IMR-90 (cell line): Measurements from ENCODE around the gene LAP3. TPM values are rescaled to one million over a fixed set of nuclear protein-coding genes. Genes with fewer than 3 reads are reported as not detected.

Source experiments
- ATAC-seq: fragments of 200-7000 bp; cut with Tn5 transposase; 2 replicates; pipeline ENCODE4 v1.9.1; 2020; ENCODE audit warnings: low read depth, mild to moderate bottlenecking, moderate library complexity
- BruUV-seq: library from RNA; stranded (reverse); fragments of 400-500 nt; replicated peaks from 2 replicates; lab custom pipeline; 2021; lab: Mats Ljungman, UMichigan
- CTCF ChIA-PET: fragments of 300-600 bp; formaldehyde crosslinking; extraction: SDS; loops from one replicate; lab custom pipeline; 2021; ENCODE audit warnings: antibody characterized with exemption; lab: Yijun Ruan, JAX
- POLR2A ChIA-PET: fragments of 300-600 bp; sonication (Branson Sonifier 250); formaldehyde crosslinking; loops from one replicate; lab custom pipeline; 2022; ENCODE audit warnings: antibody characterized with exemption; ENCODE audit not compliant: unreplicated experiment; lab: Charles Lee
- DNase-seq: peaks from one replicate; pipeline ENCODE4 v3.0.0; 2013
- H2AFZ ChIP-seq: replicated peaks from 2 replicates; pipeline ENCODE3; 2013; ENCODE audit warnings: low read length, mild to moderate bottlenecking; ENCODE audit not compliant: poor library complexity
- H2AK5ac ChIP-seq: 2 replicates; pipeline ENCODE4 v1.6.1; 2013; ENCODE audit warnings: low read depth, low read length, inconsistent platforms
- H2AK9ac ChIP-seq: replicated peaks from 2 replicates; pipeline ENCODE3; 2013; ENCODE audit warnings: mild to moderate bottlenecking, low read depth, low read length, moderate library complexity; ENCODE audit not compliant: poor library complexity
- H2BK120ac ChIP-seq: 2 replicates; pipeline ENCODE4 v1.6.1; 2013; ENCODE audit warnings: low read depth, low read length, inconsistent platforms
- H2BK15ac ChIP-seq: 3 replicates; pipeline ENCODE4 v1.6.1; 2013; ENCODE audit warnings: low read depth, low read length, inconsistent platforms
- H2BK20ac ChIP-seq: 2 replicates; pipeline ENCODE4 v1.6.1; 2013; ENCODE audit warnings: low read depth, mild to moderate bottlenecking, inconsistent platforms, low read length, moderate library complexity
- H2BK5ac ChIP-seq: 2 replicates; pipeline ENCODE4 v1.6.1; 2013; ENCODE audit warnings: mild to moderate bottlenecking, low read depth, low read length, inconsistent platforms; ENCODE audit not compliant: poor library complexity, severe bottlenecking
- H3K14ac ChIP-seq: replicated peaks from 2 replicates; pipeline ENCODE4 v1.6.1; 2013; ENCODE audit warnings: low read depth, low read length, inconsistent platforms
- H3K18ac ChIP-seq: 2 replicates; pipeline ENCODE4 v1.6.1; 2013; ENCODE audit warnings: low read depth, low read length, control low read depth
- H3K23ac ChIP-seq: 2 replicates; pipeline ENCODE4 v1.6.1; 2013; ENCODE audit warnings: low read depth, low read length, inconsistent platforms
- H3K27ac ChIP-seq: 2 replicates; pipeline ENCODE4 v1.5.1; 2013; ENCODE audit warnings: mild to moderate bottlenecking, control low read depth, low read length; ENCODE audit not compliant: insufficient read depth
- H3K27me3 ChIP-seq: 2 replicates; pipeline ENCODE4 v1.6.1; 2013; ENCODE audit warnings: low read length; ENCODE audit not compliant: control insufficient read depth, insufficient read depth
- H3K36me3 ChIP-seq: 2 replicates; pipeline ENCODE4 v1.6.1; 2013; ENCODE audit warnings: low read length, mixed read lengths; ENCODE audit not compliant: control insufficient read depth, insufficient read depth
- H3K4ac ChIP-seq: 2 replicates; pipeline ENCODE4 v1.6.1; 2013; ENCODE audit warnings: low read depth, low read length, inconsistent platforms
- H3K4me1 ChIP-seq: 2 replicates; pipeline ENCODE4 v1.6.1; 2013; ENCODE audit warnings: low read length, mixed read lengths; ENCODE audit not compliant: control insufficient read depth, insufficient read depth
- H3K4me2 ChIP-seq: 2 replicates; pipeline ENCODE4 v1.6.1; 2013; ENCODE audit warnings: low read depth, mild to moderate bottlenecking, control low read depth, low read length, moderate library complexity
- H3K4me3 ChIP-seq: 2 replicates; pipeline ENCODE4 v1.5.1; 2013; ENCODE audit warnings: low read depth, mild to moderate bottlenecking, control low read depth, low read length, moderate library complexity; ENCODE audit not compliant: insufficient read depth
- H3K56ac ChIP-seq: 2 replicates; pipeline ENCODE4 v1.6.1; 2013; ENCODE audit warnings: low read length, inconsistent platforms; ENCODE audit not compliant: insufficient read depth; ENCODE audit errors: extremely low read depth
- H3K79me1 ChIP-seq, 2 experiments: 2 replicates each; pipeline ENCODE4 v1.6.1; 2013; ENCODE audit warnings: low read length in 2 of 2, inconsistent platforms in 1 of 2, low read depth in 1 of 2
- H3K9ac ChIP-seq: 2 replicates; pipeline ENCODE4 v1.6.1; 2013; ENCODE audit warnings: low read depth, low read length, control low read depth
- H3K9me1 ChIP-seq: 2 replicates; pipeline ENCODE4 v1.6.1; 2013; ENCODE audit warnings: low read length, inconsistent platforms; ENCODE audit not compliant: insufficient read depth
- H3K9me3 ChIP-seq: 2 replicates; pipeline ENCODE4 v1.6.1; 2013; ENCODE audit warnings: low read length; ENCODE audit not compliant: control insufficient read depth, insufficient read depth
- H4K20me1 ChIP-seq: 2 replicates; pipeline ENCODE4 v1.6.1; 2013; ENCODE audit warnings: low read length, inconsistent platforms; ENCODE audit not compliant: insufficient read depth
- H4K5ac ChIP-seq: 2 replicates; pipeline ENCODE4 v1.6.1; 2013; ENCODE audit warnings: mild to moderate bottlenecking, low read depth, low read length, control low read depth
- H4K8ac ChIP-seq, 2 experiments: 2 replicates each; pipeline ENCODE4 v1.6.1; 2013; ENCODE audit warnings: low read depth in 2 of 2, low read length in 2 of 2, control low read depth in 1 of 2, inconsistent platforms in 1 of 2
- H4K91ac ChIP-seq: 2 replicates; pipeline ENCODE4 v1.6.1; 2013; ENCODE audit warnings: low read depth, low read length, inconsistent platforms; ENCODE audit not compliant: insufficient read depth
- BHLHE40 ChIP-seq: fragments of 150-350 bp; IDR thresholded peaks from 2 replicates; pipeline ENCODE4 v1.6.1; 2016; ENCODE audit warnings: mild to moderate bottlenecking, low read depth, low read length
- CEBPB ChIP-seq: IDR thresholded peaks from 2 replicates; pipeline ENCODE4 v1.6.1; 2012; ENCODE audit warnings: low read depth, low read length, improper control_type of control experiment
- CTCF ChIP-seq: conservative IDR thresholded peaks from 2 replicates; pipeline ENCODE4 v1.5.1; 2012; ENCODE audit warnings: mild to moderate bottlenecking, low read depth, low read length, improper control_type of control experiment
- NFE2L2 ChIP-seq: fragments of 150-350 bp; IDR thresholded peaks from 2 replicates; pipeline ENCODE4 v1.6.1; 2016; ENCODE audit warnings: low read depth, mild to moderate bottlenecking, low read length
- POLR2A ChIP-seq: IDR thresholded peaks from 2 replicates; pipeline ENCODE4 v1.6.1; 2012; ENCODE audit warnings: mild to moderate bottlenecking, low read depth, low read length
- RCOR1 ChIP-seq: IDR thresholded peaks from 2 replicates; pipeline ENCODE4 v1.6.1; 2012; ENCODE audit warnings: mild to moderate bottlenecking, low read length, improper control_type of control experiment; ENCODE audit not compliant: insufficient replicate concordance
- SMC3 ChIP-seq: fragments of 150-350 bp; IDR thresholded peaks from 2 replicates; pipeline ENCODE4 v1.6.1; 2016; ENCODE audit warnings: low read depth, mild to moderate bottlenecking, antibody characterized with exemption, low read length, moderate library complexity
- WGBS, 2 experiments: methylation state at CpG; one replicate each; pipeline versions ENCODE4 v1.1.5 to v1.1.7; 2013; ENCODE audit warnings: missing lambda C conversion rate in 2 of 2; ENCODE audit not compliant: insufficient read length in 1 of 2; ENCODE audit errors: extremely low coverage in 2 of 2; 5-methylcytosine and 5-hydroxymethylcytosine counted together
- dilution Hi-C: fragments of 300-500 bp; cut with HindIII; formaldehyde crosslinking; loops from one replicate; pipeline ENCODE4 v1.14.3; 2018; ENCODE audit warnings: low sequenced_read_pairs; ENCODE audit not compliant: unreplicated experiment
- in situ Hi-C: fragments of 300-500 bp; cut with MboI; formaldehyde crosslinking; loops from 3 replicates; pipeline ENCODE4 v1.14.3; 2019; ENCODE audit warnings: low sequenced_read_pairs, inconsistent platforms, mixed read lengths
- intact Hi-C: fragments of 100-400 bp; cut with micrococcal nuclease; formaldehyde crosslinking; loops from 2 replicates; pipeline ENCODE4 v1.10.0; 2022
- polyA plus RNA-seq, 3 experiments: library from polyadenylated mRNA; depleted of rRNA; stranded (reverse); fragments of >200 nt; gene quantifications; 2 replicates each; pipeline ENCODE4 v1.2.3, GENCODE V29; 2012; ENCODE audit warnings: low replicate concordance in 1 of 3
- total RNA-seq: library from RNA; depleted of rRNA; stranded (reverse); fragments of >200 nt; gene quantifications from 2 replicates; pipeline ENCODE4 v1.2.3, GENCODE V29; 2012
- TF ChIP-seq, protein P1 (sequence below): fragments of 150-350 bp; IDR thresholded peaks from 2 replicates; pipeline ENCODE4 v1.6.1; 2016; ENCODE audit warnings: low read depth, mild to moderate bottlenecking, low read length, moderate library complexity, borderline replicate concordance

The LAP3 gene
- total and polyA plus RNA-seq, 2 of the 4 experiments (the other 2 are of a cell fraction): 57.9 to 91.6 TPM

DNA sequence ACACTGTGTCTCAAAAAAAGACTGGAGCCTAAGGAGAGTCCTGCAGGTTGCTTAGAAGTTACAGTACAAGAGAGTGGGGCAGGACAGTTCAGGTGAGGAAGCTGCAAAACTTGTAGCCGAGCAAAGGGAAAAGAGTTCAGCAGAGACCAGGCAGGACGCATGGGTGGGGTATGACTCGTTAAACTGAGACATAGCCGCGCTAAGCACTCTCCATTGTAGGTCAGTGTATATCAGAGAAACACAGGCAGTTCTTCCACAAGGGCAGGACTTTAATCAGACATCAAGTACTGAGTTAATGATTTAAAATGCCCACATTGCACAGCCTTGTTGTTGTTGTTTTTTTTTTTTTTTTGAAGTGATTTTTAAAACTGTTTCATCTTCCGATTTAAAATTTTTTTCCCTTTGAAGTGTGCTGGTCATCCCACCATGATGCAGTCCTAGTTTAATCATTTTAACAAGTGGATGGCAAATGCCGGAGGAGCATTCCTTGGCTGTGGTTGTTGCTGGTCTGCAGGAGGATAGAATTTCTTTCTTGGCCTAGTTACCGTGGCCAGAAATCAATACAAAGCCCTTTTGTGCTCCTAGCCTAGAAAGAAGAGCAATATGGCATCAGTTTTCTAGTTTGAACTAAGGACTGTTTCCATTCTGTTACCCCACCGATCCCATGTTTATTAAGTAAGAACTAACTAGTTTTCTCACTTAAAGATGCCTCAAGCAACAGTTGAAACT is 10.3 kb downstream of the LAP3 start:
- 91% methylated on average over 4 of the region's 9 CpGs; no CpG with 5 or more reads in 1 of the 2 experiments for WGBS, 2 experiments
- TF ChIP-seq CEBPB (no peak), BHLHE40 (no peak), RCOR1 (no peak), CTCF (no peak), SMC3 (no peak), NFE2L2 (no peak), POLR2A (no peak)
- TF ChIP-seq, protein P1, sequence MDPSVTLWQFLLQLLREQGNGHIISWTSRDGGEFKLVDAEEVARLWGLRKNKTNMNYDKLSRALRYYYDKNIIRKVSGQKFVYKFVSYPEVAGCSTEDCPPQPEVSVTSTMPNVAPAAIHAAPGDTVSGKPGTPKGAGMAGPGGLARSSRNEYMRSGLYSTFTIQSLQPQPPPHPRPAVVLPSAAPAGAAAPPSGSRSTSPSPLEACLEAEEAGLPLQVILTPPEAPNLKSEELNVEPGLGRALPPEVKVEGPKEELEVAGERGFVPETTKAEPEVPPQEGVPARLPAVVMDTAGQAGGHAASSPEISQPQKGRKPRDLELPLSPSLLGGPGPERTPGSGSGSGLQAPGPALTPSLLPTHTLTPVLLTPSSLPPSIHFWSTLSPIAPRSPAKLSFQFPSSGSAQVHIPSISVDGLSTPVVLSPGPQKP: no peak
- Histone ChIP-seq H3K9me3 (no peaks in the 10 kb centered on the region), H3K4me2 (no peak overlapping the region), H4K91ac (no peak overlapping the region), H3K36me3 (peaks cover 33% of the 10 kb centered on the region), H2BK5ac (no peak overlapping the region), H2AK9ac (no peak overlapping the region), H3K9me1 (no peaks in the 10 kb centered on the region; the same call in 1 of the 2 replicates), H3K9ac (no peak overlapping the region), H3K4ac (no peak overlapping the region), H2BK20ac (no peak overlapping the region; the same call in 1 of the 2 replicates), H3K14ac (no peak overlapping the region), H3K4me3 (no peak overlapping the region), H3K27ac (no peak overlapping the region), H4K20me1 (no peaks in the 10 kb centered on the region), H4K8ac (no peak overlapping the region), H2BK120ac (no peak overlapping the region), H3K4me1 (no peaks in the 10 kb centered on the region), H2BK15ac (no peak overlapping the region), H3K23ac (no peak overlapping the region), H3K27me3 (no peaks in the 10 kb centered on the region), H3K56ac (no peak overlapping the region), H4K5ac (no peak overlapping the region), H3K18ac (no peak overlapping the region), H3K79me1 (no peaks in the 10 kb centered on the region; a peak in 1 of 4 replicates), H2AK5ac (no peak overlapping the region), H2AFZ (no peak overlapping the region)
- dilution Hi-C loops: no loop called here
- in situ Hi-C loops: loop anchor here (25.0 kb wide), 2 partner anchors 225 to 425 kb away; partner anchors contain the start of genes DCAF16, LCORL and NCAPG
- intact Hi-C loops: no loop called here
- ChIA-PET POLR2A (no interaction called here), CTCF (no interaction called here)
- DNase-seq (no peak), ATAC-seq (no peak)
- no TSS peak for BruUV-seq
